Ovary (tissue), 9 donors: ENCODE measurements around the gene ZNF17. TPM values are rescaled to one million over a fixed set of nuclear protein-coding genes. Genes with fewer than 3 reads are reported as not detected.

ENCODE experiments used
- DNase-seq, 5 donors: peaks; one replicate each; pipeline ENCODE4 v3.0.0-alpha.2; 2019 to 2020
- H3K27ac ChIP-seq, 2 donors: fragments of 200-600 bp; one replicate each; pipeline versions ENCODE4 v1.5.1 to v1.8.0; 2019 to 2022
- H3K27me3 ChIP-seq: fragments of 200-600 bp; one replicate; pipeline ENCODE4 v1.8.0; 2022
- H3K36me3 ChIP-seq: fragments of 200-600 bp; sonication (generic); one replicate; pipeline ENCODE4 v1.5.1; 2019
- H3K4me1 ChIP-seq: one replicate; pipeline ENCODE4 v1.8.1; 2013; ENCODE audit warnings: mild to moderate bottlenecking, moderate library complexity; ENCODE audit not compliant: insufficient read depth
- H3K4me3 ChIP-seq: fragments of 200-600 bp; sonication (generic); one replicate; pipeline ENCODE4 v1.5.1; 2017
- H3K9me3 ChIP-seq, 2 donors: fragments of 200-600 bp in 1 of 2; sonication (generic) in 1 of 2; one replicate each; pipeline versions ENCODE4 v1.5.1 to v1.8.1; 2013 to 2019; ENCODE audit warnings: mild to moderate bottlenecking in 1 of 2, moderate library complexity in 1 of 2
- CTCF ChIP-seq, 3 donors: fragments of 450-650 bp in 2 of 3; fragments of 200-600 bp in 1 of 3; IDR thresholded peaks; one replicate each; pipeline versions ENCODE4 v1.5.1 to v1.8.0; 2016 to 2022; ENCODE audit warnings: antibody characterized with exemption in 3 of 3, mild to moderate bottlenecking in 1 of 3
- EP300 ChIP-seq: sonication (generic); formaldehyde crosslinking; IDR thresholded peaks from one replicate; pipeline ENCODE4 v1.6.1; 2017; ENCODE audit warnings: antibody characterized with exemption
- POLR2A ChIP-seq: fragments of 450-650 bp; IDR thresholded peaks from one replicate; pipeline ENCODE4 v1.6.1; 2017; ENCODE audit warnings: antibody characterized with exemption, mild to moderate bottlenecking, moderate library complexity
- WGBS, 3 donors: extraction: QIAGEN DNeasy Blood & Tissue Kit in 1 of 3; methylation state at CpG; one replicate each; pipeline versions ENCODE4 v1.1.5 to v1.1.7; 2013 to 2017; 5-methylcytosine and 5-hydroxymethylcytosine counted together
- intact Hi-C, 4 donors: fragments of 100-400 bp; cut with DNase I; formaldehyde crosslinking; loops; one replicate each; pipeline versions ENCODE4 v1.11.0 to v1.15.1; 2022 to 2023
- polyA plus RNA-seq, 2 donors: library from polyadenylated mRNA; stranded (reverse); fragments of 200-250 nt in 1 of 2; fragments of 350-450 nt in 1 of 2; fragmentation: Illumina TruSeq in 1 of 2; extraction: RNeasy Lipid Tissue Mini Kit (QIAGEN cat#74804) in 1 of 2; gene quantifications; one replicate each; pipeline ENCODE4 v1.2.3, GENCODE V29; 2013 to 2014
- small RNA-seq: library from RNA; depleted of rRNA; stranded (forward); fragments of <200 nt; gene quantifications from one replicate; pipeline ENCODE3, GENCODE V24; 2016
- total RNA-seq, 7 donors: library from RNA; depleted of rRNA in 2 of 7; stranded (reverse); fragments of >200 nt in 2 of 7; fragmentation: NEBNext Ultra II Directional in 3 of 7; extraction: Animal tissue kit (Norgen Biotek cat#: 25700) in 3 of 7; gene quantifications; one replicate each; pipeline versions ENCODE4 v1.1.0 to v1.2.4, GENCODE V29; 2016 to 2023
- donor health status: DM: no; HTN: no; CAD: no; lungs with moderate emphysema.
- donor health status: DM: no; HTN: no; CAD: no.
- donor health status: Bipolar disorder and iron deficiency.
- donor health status: DM: yes; HTN: yes; CAD: no.
- donor health status: DM: no; HTN: no; CAD: no.
- donor health status: DM: yes; HTN: yes; CAD: no.

Gene ZNF17
- total and polyA plus RNA-seq, 9 donors: 5.4 to 22.4 (median 14.7) TPM

GRCh38 chr19:57466489-57466888 lies 55.5 kb downstream of the ZNF17 start:
- TF ChIP-seq POLR2A (no peak), EP300 (no peak), CTCF (IDR thresholded peaks at IDR 0.05) (no peak)
- H3K36me3 ChIP-seq: no peaks in the 10 kb centered on the region
- peaks cover 16 to 33% of the 10 kb centered on the region in 2 donors for H3K9me3 ChIP-seq
- no peak overlapping the region for H3K4me3 ChIP-seq
- H3K27me3 ChIP-seq: no peaks in the 10 kb centered on the region
- no peak for DNase-seq
- WGBS, 3 donors: 94 to 100% (median 96%) methylated on average over 5 of the region's 5 CpGs
- intact Hi-C loops: no loop called here
- no peaks in the 10 kb centered on the region for H3K4me1 ChIP-seq
- H3K27ac ChIP-seq: no peak overlapping the region

Small RNA genes lying within 50 kb of the gene (small RNA-seq; reads per million reads assigned to genes)
- gene VN1R107P: not detected

Other genes with a start within 250 kb of the ZNF17 start
- gene DUXA, start 243.7 kb upstream of the ZNF17 start, total RNA-seq: not detected
- not detected for gene DUXA, start 243.7 kb upstream of the ZNF17 start, polyA plus RNA-seq
- gene ZNF264, start 219.7 kb upstream of the ZNF17 start, total RNA-seq: 10 to 100 TPM; 28.6 to 56.6 (median 46.4) TPM
- gene ZNF264, start 219.7 kb upstream of the ZNF17 start, polyA plus RNA-seq: 10 to 100 TPM in 1 of 2 donors, 1 to 10 TPM in 1; 7.0 to 18.6 TPM
- gene AURKC, start 180.1 kb upstream of the ZNF17 start, total RNA-seq: under 1 TPM in 4 of 7 donors, not detected in 3; 0.60 to 0.87 (median 0.79) TPM
- gene AURKC, start 180.1 kb upstream of the ZNF17 start, polyA plus RNA-seq: 1 to 10 TPM in 1 of 2 donors, under 1 TPM in 1; 0.45 to 1.9 TPM
- gene ZNF805, start 170.5 kb upstream of the ZNF17 start, total RNA-seq: 10 to 100 TPM; 10.8 to 27.8 (median 19.4) TPM
- gene ZNF805, start 170.5 kb upstream of the ZNF17 start, polyA plus RNA-seq: 1 to 10 TPM; 1.7 to 4.5 TPM
- 100 to 1,000 TPM in 1 of 7 donors, 10 to 100 TPM in 6; 57.2 to 103 (median 68.6) TPM for gene ZNF460, start 130.7 kb upstream of the ZNF17 start, total RNA-seq
- 1 to 10 TPM; 3.0 to 4.4 TPM for gene ZNF460, start 130.7 kb upstream of the ZNF17 start, polyA plus RNA-seq
- 10 to 100 TPM in 4 of 7 donors, 1 to 10 TPM in 3; 4.9 to 12.9 (median 10.5) TPM for gene ZNF543, start 90.7 kb upstream of the ZNF17 start, total RNA-seq
- 1 to 10 TPM; 4.0 to 4.9 TPM for gene ZNF543, start 90.7 kb upstream of the ZNF17 start, polyA plus RNA-seq
- gene ZNF304, start 59.9 kb upstream of the ZNF17 start, total RNA-seq: 10 to 100 TPM in 3 of 7 donors, 1 to 10 TPM in 4; 3.0 to 13.0 (median 9.1) TPM
- gene ZNF304, start 59.9 kb upstream of the ZNF17 start, polyA plus RNA-seq: 10 to 100 TPM in 1 of 2 donors, 1 to 10 TPM in 1; 4.8 to 12.5 TPM
- gene TRAPPC2B, start 47.6 kb upstream of the ZNF17 start, total RNA-seq: 10 to 100 TPM in 6 of 7 donors, 1 to 10 TPM in 1; 9.1 to 23.6 (median 11.6) TPM
- gene TRAPPC2B, start 47.6 kb upstream of the ZNF17 start, polyA plus RNA-seq: 10 to 100 TPM; 10.3 to 25.1 TPM
- 1 to 10 TPM; 1.2 to 4.7 (median 3.0) TPM for gene ZNF547, start 47.6 kb upstream of the ZNF17 start, total RNA-seq
- 1 to 10 TPM; 1.8 to 2.9 TPM for gene ZNF547, start 47.6 kb upstream of the ZNF17 start, polyA plus RNA-seq
- 10 to 100 TPM; 14.5 to 28.2 (median 24.4) TPM for gene ZNF548, start 21.3 kb upstream of the ZNF17 start, total RNA-seq
- 10 to 100 TPM; 13.4 to 13.7 TPM for gene ZNF548, start 21.3 kb upstream of the ZNF17 start, polyA plus RNA-seq
- gene ZNF749, start 24.2 kb downstream of the ZNF17 start, total RNA-seq: 10 to 100 TPM in 4 of 7 donors, 1 to 10 TPM in 3; 7.5 to 21.7 (median 10.8) TPM
- 10 to 100 TPM in 1 of 2 donors, 1 to 10 TPM in 1; 4.0 to 12.9 TPM for gene ZNF749, start 24.2 kb downstream of the ZNF17 start, polyA plus RNA-seq
- 1 to 10 TPM in 5 of 7 donors, under 1 TPM in 2; 0.60 to 2.2 (median 1.3) TPM for gene VN1R1, start 46.0 kb downstream of the ZNF17 start, total RNA-seq
- gene VN1R1, start 46.0 kb downstream of the ZNF17 start, polyA plus RNA-seq: under 1 TPM; 0.38 to 0.50 TPM
- 10 to 100 TPM in 6 of 7 donors, 1 to 10 TPM in 1; 6.5 to 23.0 (median 15.8) TPM for gene ZNF772, start 66.4 kb downstream of the ZNF17 start, total RNA-seq
- gene ZNF772, start 66.4 kb downstream of the ZNF17 start, polyA plus RNA-seq: 1 to 10 TPM; 3.3 to 6.8 TPM
- 10 to 100 TPM in 6 of 7 donors, 1 to 10 TPM in 1; 6.8 to 14.7 (median 12.1) TPM for gene ZNF419, start 76.6 kb downstream of the ZNF17 start, total RNA-seq
- gene ZNF419, start 76.6 kb downstream of the ZNF17 start, polyA plus RNA-seq: 1 to 10 TPM; 7.2 to 8.5 TPM
- gene ZNF773, start 88.8 kb downstream of the ZNF17 start, total RNA-seq: 10 to 100 TPM in 4 of 7 donors, 1 to 10 TPM in 3; 8.1 to 16.3 (median 10.5) TPM
- gene ZNF773, start 88.8 kb downstream of the ZNF17 start, polyA plus RNA-seq: 1 to 10 TPM; 6.8 to 8.6 TPM
- gene ZNF549, start 116.2 kb downstream of the ZNF17 start, total RNA-seq: 10 to 100 TPM in 4 of 7 donors, 1 to 10 TPM in 3; 3.9 to 11.9 (median 10.1) TPM
- gene ZNF549, start 116.2 kb downstream of the ZNF17 start, polyA plus RNA-seq: 1 to 10 TPM; 4.0 to 8.1 TPM
- 10 to 100 TPM in 5 of 7 donors, 1 to 10 TPM in 2; 6.7 to 17.1 (median 11.4) TPM for gene ZNF550, start 148.7 kb downstream of the ZNF17 start, total RNA-seq
- 1 to 10 TPM; 6.8 to 7.3 TPM for gene ZNF550, start 148.7 kb downstream of the ZNF17 start, polyA plus RNA-seq
- 10 to 100 TPM in 1 of 7 donors, 1 to 10 TPM in 6; 2.2 to 10.9 (median 7.6) TPM for gene ZNF416, start 167.8 kb downstream of the ZNF17 start, total RNA-seq
- gene ZNF416, start 167.8 kb downstream of the ZNF17 start, polyA plus RNA-seq: 1 to 10 TPM; 3.9 to 9.2 TPM
- gene ZIK1, start 173.0 kb downstream of the ZNF17 start, total RNA-seq: 10 to 100 TPM in 1 of 7 donors, 1 to 10 TPM in 6; 3.4 to 10.2 (median 8.4) TPM
- 1 to 10 TPM; 5.5 to 5.7 TPM for gene ZIK1, start 173.0 kb downstream of the ZNF17 start, polyA plus RNA-seq
- gene ZNF530, start 188.7 kb downstream of the ZNF17 start, total RNA-seq: 1 to 10 TPM; 2.5 to 8.9 (median 3.6) TPM
- 1 to 10 TPM; 2.0 to 2.2 TPM for gene ZNF530, start 188.7 kb downstream of the ZNF17 start, polyA plus RNA-seq
- gene ZNF134, start 203.1 kb downstream of the ZNF17 start, total RNA-seq: 10 to 100 TPM; 13.4 to 22.9 (median 22.2) TPM
- gene ZNF134, start 203.1 kb downstream of the ZNF17 start, polyA plus RNA-seq: 10 to 100 TPM in 1 of 2 donors, 1 to 10 TPM in 1; 9.2 to 12.6 TPM
- gene ZNF211, start 222.0 kb downstream of the ZNF17 start, total RNA-seq: 10 to 100 TPM in 6 of 7 donors, 1 to 10 TPM in 1; 8.3 to 16.7 (median 12.0) TPM
- 10 to 100 TPM in 1 of 2 donors, 1 to 10 TPM in 1; 8.4 to 16.3 TPM for gene ZNF211, start 222.0 kb downstream of the ZNF17 start, polyA plus RNA-seq